Peyer's patch (tissue), 4 donors: ENCODE data around the gene FARP1.

Experiments used
- POLR2A ChIP-seq, 2 donors: fragments of 450-650 bp; IDR thresholded peaks; one replicate each; pipeline ENCODE4 v1.5.1; 2017; ENCODE audit warnings: antibody characterized with exemption in 2 of 2, mild to moderate bottlenecking in 2 of 2, moderate library complexity in 2 of 2
- TF ChIP-seq, protein P1 (sequence below), 6 experiments: fragments of 450-650 bp in 4 of 6; fragments of 200-600 bp in 2 of 6; sonication (generic) in 1 of 6; IDR thresholded peaks; one replicate each; pipeline ENCODE4 v1.5.1; 2017 to 2019; ENCODE audit warnings: antibody characterized with exemption in 6 of 6, mild to moderate bottlenecking in 3 of 6, moderate library complexity in 1 of 6

DNA sequence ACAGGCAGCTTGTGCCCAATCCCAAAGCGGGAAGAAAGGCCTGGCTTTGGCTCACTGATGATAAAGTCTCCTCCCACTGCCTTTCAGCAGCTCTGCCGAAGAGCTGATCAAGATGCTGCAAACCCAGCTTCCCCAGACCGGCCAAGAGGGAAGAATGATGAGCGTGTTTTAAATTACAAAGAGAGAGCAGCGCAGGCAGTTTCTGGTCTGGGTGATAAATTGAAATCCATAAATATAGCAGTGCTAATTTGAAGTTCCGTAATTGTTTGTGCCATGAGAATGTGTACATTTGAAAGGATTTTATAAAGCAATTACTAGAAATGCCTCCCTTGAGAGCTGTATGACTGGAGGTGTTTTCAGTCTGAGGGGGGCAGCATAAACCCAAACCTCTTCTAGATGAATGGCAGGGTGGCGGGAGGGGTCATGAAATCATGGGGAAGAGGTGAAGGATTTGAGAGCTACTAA is 262.2 kb downstream of the FARP1 start:
- TF ChIP-seq POLR2A (IDR thresholded peaks at IDR 0.05): no peak
- TF ChIP-seq, protein P1, sequence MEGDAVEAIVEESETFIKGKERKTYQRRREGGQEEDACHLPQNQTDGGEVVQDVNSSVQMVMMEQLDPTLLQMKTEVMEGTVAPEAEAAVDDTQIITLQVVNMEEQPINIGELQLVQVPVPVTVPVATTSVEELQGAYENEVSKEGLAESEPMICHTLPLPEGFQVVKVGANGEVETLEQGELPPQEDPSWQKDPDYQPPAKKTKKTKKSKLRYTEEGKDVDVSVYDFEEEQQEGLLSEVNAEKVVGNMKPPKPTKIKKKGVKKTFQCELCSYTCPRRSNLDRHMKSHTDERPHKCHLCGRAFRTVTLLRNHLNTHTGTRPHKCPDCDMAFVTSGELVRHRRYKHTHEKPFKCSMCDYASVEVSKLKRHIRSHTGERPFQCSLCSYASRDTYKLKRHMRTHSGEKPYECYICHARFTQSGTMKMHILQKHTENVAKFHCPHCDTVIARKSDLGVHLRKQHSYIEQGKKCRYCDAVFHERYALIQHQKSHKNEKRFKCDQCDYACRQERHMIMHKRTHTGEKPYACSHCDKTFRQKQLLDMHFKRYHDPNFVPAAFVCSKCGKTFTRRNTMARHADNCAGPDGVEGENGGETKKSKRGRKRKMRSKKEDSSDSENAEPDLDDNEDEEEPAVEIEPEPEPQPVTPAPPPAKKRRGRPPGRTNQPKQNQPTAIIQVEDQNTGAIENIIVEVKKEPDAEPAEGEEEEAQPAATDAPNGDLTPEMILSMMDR (IDR thresholded peaks at IDR 0.05): no peak
